ENCODE data around the gene KRT15.

The KRT15 gene

GRCh38 chr17:41503202-41503601 lies 15.5 kb downstream of the KRT15 start:
- no peak for DNase-seq

- DNase-seq: no peak
These were observed 18.4 kb downstream of the KRT15 start for GRCh38 chr17:41500131-41500911.

GRCh38 chr17:41499714-41500113 lies 19.0 kb downstream of the KRT15 start:
- no peak for DNase-seq

GRCh38 chr17:41498276-41498675 lies 20.4 kb downstream of the KRT15 start:
- no peak for DNase-seq

GRCh38 chr17:41496803-41497484 lies 21.7 kb downstream of the KRT15 start:
- DNase-seq: peak in 1 of 2 experiments; percentile 27

GRCh38 chr17:41494524-41494923 lies 24.2 kb downstream of the KRT15 start:
- DNase-seq: no peak

GRCh38 chr17:41492771-41493170 lies 25.9 kb downstream of the KRT15 start:
- DNase-seq: no peak

- DNase-seq: no peak
These were observed 26.3 kb downstream of the KRT15 start for GRCh38 chr17:41492351-41492750.

GRCh38 chr17:41491476-41491875 lies 27.2 kb downstream of the KRT15 start:
- no peak for DNase-seq

GRCh38 chr17:41490000-41490990 lies 28.4 kb downstream of the KRT15 start:
- peak; percentile 5 to 14 for DNase-seq

GRCh38 chr17:41489531-41489930 lies 29.2 kb downstream of the KRT15 start, which contains the start of gene KRT36:
Gene KRT36, minus strand, starts transcription at chr17:41489910. Its CDS starts 46 bp downstream, at chr17:41489864.
- no peak for DNase-seq

GRCh38 chr17:41486809-41487530 lies 31.7 kb downstream of the KRT15 start:
- no peak for DNase-seq

- no peak for DNase-seq
These were observed 32.4 kb downstream of the KRT15 start for GRCh38 chr17:41486316-41486715.

GRCh38 chr17:41484920-41485904 lies 33.5 kb downstream of the KRT15 start:
- no peak for DNase-seq

- DNase-seq: no peak
These were observed 34.5 kb downstream of the KRT15 start for GRCh38 chr17:41483991-41484826.

GRCh38 chr17:41483531-41483930 lies 35.2 kb downstream of the KRT15 start:
- no peak for DNase-seq

GRCh38 chr17:41481036-41481435 lies 37.7 kb downstream of the KRT15 start, which contains the start of gene KRT35:
Gene KRT35, minus strand, starts transcription at chr17:41481151. Its CDS starts 54 bp downstream, at chr17:41481097.
- DNase-seq: no peak

- DNase-seq: no peak
These were observed 38.1 kb downstream of the KRT15 start for GRCh38 chr17:41480581-41480980.

GRCh38 chr17:41480136-41480535 lies 38.6 kb downstream of the KRT15 start:
- DNase-seq: no peak

- DNase-seq: no peak
These were observed 40.5 kb downstream of the KRT15 start for GRCh38 chr17:41478237-41478636.

Measured in NCI-H187 (cell line).